ENCODE results near the gene AIM2.

The AIM2 gene

DNA sequence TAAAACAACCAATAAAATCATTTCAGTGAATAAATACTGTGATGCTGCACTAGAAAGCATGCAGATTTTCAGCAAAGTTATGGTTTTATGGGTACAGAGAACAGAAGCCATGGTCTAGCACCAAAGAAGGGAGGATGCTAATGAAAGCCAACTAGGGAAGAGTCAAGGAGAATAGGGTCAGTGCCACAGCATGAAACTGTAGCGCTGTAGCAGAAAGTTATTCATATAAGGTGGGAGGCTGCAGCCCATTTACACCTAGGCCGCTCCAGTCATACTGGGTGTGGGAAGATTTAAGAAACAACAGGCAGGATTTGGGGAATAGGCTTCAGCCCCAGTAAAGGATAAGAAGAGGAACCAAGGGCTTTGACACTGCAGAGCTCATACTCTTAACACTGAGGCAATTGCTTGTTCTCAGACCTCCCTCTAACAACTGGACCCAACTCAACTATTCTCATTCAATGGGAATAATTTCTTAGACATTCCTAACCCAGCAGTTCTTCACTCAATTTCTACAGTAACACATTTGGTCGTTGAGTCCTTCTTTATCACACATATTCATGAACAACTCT, 62.5 kb downstream of the AIM2 start:
- DNase-seq: no peak

DNA sequence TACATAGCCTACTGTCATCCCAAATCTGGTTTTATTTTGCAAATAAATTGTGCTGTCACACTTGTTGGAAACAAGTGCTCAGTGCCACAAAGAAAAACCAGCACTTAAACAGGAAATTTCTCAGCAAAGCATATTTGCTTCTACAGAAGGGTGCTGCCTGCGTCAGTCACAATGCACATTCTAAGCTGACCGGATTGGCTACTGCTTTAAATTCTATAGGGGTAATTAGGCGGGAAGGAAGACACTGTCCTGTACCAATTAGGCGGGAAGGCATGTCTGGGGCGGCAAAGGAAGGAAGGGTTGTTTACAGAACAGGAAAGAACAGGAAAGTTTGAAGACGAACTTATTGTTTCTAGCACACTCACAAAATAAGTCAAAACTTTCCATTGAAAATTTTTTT, 64.1 kb downstream of the AIM2 start:
- no peak for DNase-seq
